Mononuclear cell (primary cell): Measurements from ENCODE around the gene GDF2. TPM values are rescaled to one million over a fixed set of nuclear protein-coding genes. Genes with fewer than 3 reads are reported as not detected.

ENCODE experiments used
- H3K27me3 ChIP-seq: 2 replicates; pipeline ENCODE4 v1.6.0; 2011; ENCODE audit warnings: low read length, control low read depth; ENCODE audit not compliant: insufficient read depth
- H3K4me1 ChIP-seq: 2 replicates; pipeline ENCODE4 v1.5.1; 2011; ENCODE audit warnings: mild to moderate bottlenecking, low read length, control low read depth; ENCODE audit not compliant: insufficient read depth
- H3K4me3 ChIP-seq: 2 replicates; pipeline ENCODE4 v1.5.1; 2011; ENCODE audit warnings: mild to moderate bottlenecking, low read length, moderate library complexity
- H3K9me3 ChIP-seq: 2 replicates; pipeline ENCODE4 v1.5.1; 2011; ENCODE audit warnings: low read depth, mild to moderate bottlenecking, control low read depth, low read length
- total RNA-seq: library from RNA; depleted of rRNA; stranded (reverse); fragments of >200 nt; gene quantifications from one replicate; pipeline ENCODE4 v1.2.3, GENCODE V29; 2012

Gene GDF2
- total RNA-seq, 1 donor: not detected

GRCh38 chr10:47287365-47287802 lies 34.9 kb upstream of the GDF2 start:
- Histone ChIP-seq H3K4me1 (peaks cover 19% of the 10 kb centered on the region), H3K9me3 (no peaks in the 10 kb centered on the region), H3K4me3 (no peak overlapping the region), H3K27me3 (no peaks in the 10 kb centered on the region)

- Histone ChIP-seq H3K27me3 (no peaks in the 10 kb centered on the region), H3K4me1 (peaks cover 19% of the 10 kb centered on the region), H3K4me3 (no peak overlapping the region), H3K9me3 (no peaks in the 10 kb centered on the region)
Measured at GRCh38 chr10:47287805-47288204, 34.4 kb upstream of the GDF2 start.

- H3K9me3 ChIP-seq: no peaks in the 10 kb centered on the region
- H3K4me3 ChIP-seq: no peak overlapping the region
- no peaks in the 10 kb centered on the region for H3K27me3 ChIP-seq
- H3K4me1 ChIP-seq: peaks cover 19% of the 10 kb centered on the region
Measured at GRCh38 chr10:47288236-47288635, 34.0 kb upstream of the GDF2 start.

GRCh38 chr10:47288916-47289495 lies 33.2 kb upstream of the GDF2 start:
- Histone ChIP-seq H3K4me1 (peaks cover 19% of the 10 kb centered on the region), H3K9me3 (no peaks in the 10 kb centered on the region), H3K27me3 (no peaks in the 10 kb centered on the region), H3K4me3 (no peak overlapping the region)

- Histone ChIP-seq H3K9me3 (no peaks in the 10 kb centered on the region), H3K27me3 (no peaks in the 10 kb centered on the region), H3K4me1 (peaks cover 19% of the 10 kb centered on the region), H3K4me3 (no peak overlapping the region)
Measured at GRCh38 chr10:47289921-47290320, 32.3 kb upstream of the GDF2 start.

- H3K4me3 ChIP-seq: no peak overlapping the region
- peaks cover 17% of the 10 kb centered on the region for H3K4me1 ChIP-seq
- H3K27me3 ChIP-seq: no peaks in the 10 kb centered on the region
- H3K9me3 ChIP-seq: no peaks in the 10 kb centered on the region
Measured at GRCh38 chr10:47290338-47290737, 31.9 kb upstream of the GDF2 start.

- Histone ChIP-seq H3K27me3 (peaks cover 6% of the 10 kb centered on the region), H3K4me1 (peaks cover 3% of the 10 kb centered on the region), H3K9me3 (no peaks in the 10 kb centered on the region), H3K4me3 (no peak overlapping the region)
Measured at GRCh38 chr10:47291682-47292081, 30.6 kb upstream of the GDF2 start.

- Histone ChIP-seq H3K9me3 (no peaks in the 10 kb centered on the region), H3K4me1 (no peaks in the 10 kb centered on the region), H3K27me3 (peaks cover 23% of the 10 kb centered on the region), H3K4me3 (no peak overlapping the region)
Measured at GRCh38 chr10:47294057-47294456, 28.2 kb upstream of the GDF2 start.

GRCh38 chr10:47294501-47294900 lies 27.8 kb upstream of the GDF2 start:
- Histone ChIP-seq H3K9me3 (no peaks in the 10 kb centered on the region), H3K4me1 (no peaks in the 10 kb centered on the region), H3K27me3 (peaks cover 27% of the 10 kb centered on the region), H3K4me3 (no peak overlapping the region)

- no peaks in the 10 kb centered on the region for H3K9me3 ChIP-seq
- peaks cover 30% of the 10 kb centered on the region for H3K27me3 ChIP-seq
- H3K4me3 ChIP-seq: no peak overlapping the region
- H3K4me1 ChIP-seq: no peaks in the 10 kb centered on the region
Measured at GRCh38 chr10:47295411-47295810, 26.8 kb upstream of the GDF2 start.

GRCh38 chr10:47296156-47296894 lies 25.9 kb upstream of the GDF2 start:
- Histone ChIP-seq H3K27me3 (peaks cover 38% of the 10 kb centered on the region), H3K4me3 (no peak overlapping the region), H3K4me1 (no peaks in the 10 kb centered on the region), H3K9me3 (no peaks in the 10 kb centered on the region)

GRCh38 chr10:47296941-47297340 lies 25.3 kb upstream of the GDF2 start:
- peaks cover 41% of the 10 kb centered on the region for H3K27me3 ChIP-seq
- no peaks in the 10 kb centered on the region for H3K9me3 ChIP-seq
- H3K4me1 ChIP-seq: no peaks in the 10 kb centered on the region
- no peak overlapping the region for H3K4me3 ChIP-seq

- peaks cover 41% of the 10 kb centered on the region for H3K27me3 ChIP-seq
- no peaks in the 10 kb centered on the region for H3K9me3 ChIP-seq
- H3K4me1 ChIP-seq: no peaks in the 10 kb centered on the region
- no peak overlapping the region for H3K4me3 ChIP-seq
Measured at GRCh38 chr10:47297866-47298540, 24.3 kb upstream of the GDF2 start.

- Histone ChIP-seq H3K9me3 (no peaks in the 10 kb centered on the region), H3K27me3 (peaks cover 41% of the 10 kb centered on the region), H3K4me3 (no peak overlapping the region), H3K4me1 (no peaks in the 10 kb centered on the region)
Measured at GRCh38 chr10:47298715-47299114, 23.5 kb upstream of the GDF2 start.

- Histone ChIP-seq H3K4me3 (no peak within 1 kb of the TSS), H3K4me1 (no peaks in the 10 kb centered on the region), H3K9me3 (no peaks in the 10 kb centered on the region), H3K27me3 (peaks cover 41% of the 10 kb centered on the region)
Measured at GRCh38 chr10:47299611-47300428, 22.4 kb upstream of the GDF2 start, which contains the start of gene GDF10. TSS of gene GDF10 (plus strand) at chr10:47300197. CDS start at chr10:47300652, 455 bp downstream.
